ENCODE measurements around the gene OPN3. TPM values are rescaled to one million over a fixed set of nuclear protein-coding genes. Genes with fewer than 3 reads are reported as not detected.

Gene OPN3
- total and polyA plus RNA-seq, 4 donors = 10.2 to 18.5 (median 15.1) TPM

DNA sequence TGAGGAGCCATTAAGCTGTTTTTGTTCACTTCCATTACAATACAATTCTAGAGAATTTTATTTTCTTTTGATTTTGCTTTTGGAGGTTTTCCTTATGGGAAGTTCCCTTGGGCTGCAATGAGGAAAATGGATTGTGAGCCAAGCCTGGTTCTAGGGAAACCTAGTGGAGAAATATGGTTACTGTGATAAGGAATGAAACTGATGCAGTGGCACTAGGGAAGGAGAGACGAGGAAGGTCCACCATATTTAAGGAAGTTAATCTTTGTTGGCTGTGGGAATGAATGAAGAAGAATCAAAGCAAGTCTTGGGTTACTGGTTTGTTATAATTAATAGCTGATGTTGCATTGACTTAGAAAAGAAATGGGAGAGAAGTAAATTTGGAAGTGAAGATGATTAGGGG lies 28.4 kb downstream of the OPN3 start:
- Histone ChIP-seq H3K27ac (ENCODE audit: low read depth in 1 of 2, low read length in 1 of 2) (no peak overlapping the region), H3K9me3 (ENCODE audit: control insufficient read depth in 4 of 4, insufficient read depth in 3 of 4, low read length in 3 of 4) (no peaks in the 10 kb centered on the region), H3K27me3 (ENCODE audit: control insufficient read depth in 3 of 3, insufficient read depth in 3 of 3, low read length in 2 of 3) (no peaks in the 10 kb centered on the region), H3K4me3 (no peak overlapping the region), H3K4me1 (ENCODE audit: control insufficient read depth in 5 of 5, insufficient read depth in 5 of 5, low read length in 5 of 5) (peaks cover 0 to 39% (median 2%) of the 10 kb centered on the region in 5 donors), H3K9ac (ENCODE audit: insufficient read depth in 1 of 2, low read length in 2 of 2) (no peak overlapping the region), H3K36me3 (ENCODE audit: control insufficient read depth in 4 of 4, insufficient read depth in 4 of 4, low read length in 4 of 4) (no peaks in the 10 kb centered on the region)
- 59 to 76% methylated on average over 1 of the region's 1 CpG for WGBS, 2 donors
- TF ChIP-seq, protein P1, sequence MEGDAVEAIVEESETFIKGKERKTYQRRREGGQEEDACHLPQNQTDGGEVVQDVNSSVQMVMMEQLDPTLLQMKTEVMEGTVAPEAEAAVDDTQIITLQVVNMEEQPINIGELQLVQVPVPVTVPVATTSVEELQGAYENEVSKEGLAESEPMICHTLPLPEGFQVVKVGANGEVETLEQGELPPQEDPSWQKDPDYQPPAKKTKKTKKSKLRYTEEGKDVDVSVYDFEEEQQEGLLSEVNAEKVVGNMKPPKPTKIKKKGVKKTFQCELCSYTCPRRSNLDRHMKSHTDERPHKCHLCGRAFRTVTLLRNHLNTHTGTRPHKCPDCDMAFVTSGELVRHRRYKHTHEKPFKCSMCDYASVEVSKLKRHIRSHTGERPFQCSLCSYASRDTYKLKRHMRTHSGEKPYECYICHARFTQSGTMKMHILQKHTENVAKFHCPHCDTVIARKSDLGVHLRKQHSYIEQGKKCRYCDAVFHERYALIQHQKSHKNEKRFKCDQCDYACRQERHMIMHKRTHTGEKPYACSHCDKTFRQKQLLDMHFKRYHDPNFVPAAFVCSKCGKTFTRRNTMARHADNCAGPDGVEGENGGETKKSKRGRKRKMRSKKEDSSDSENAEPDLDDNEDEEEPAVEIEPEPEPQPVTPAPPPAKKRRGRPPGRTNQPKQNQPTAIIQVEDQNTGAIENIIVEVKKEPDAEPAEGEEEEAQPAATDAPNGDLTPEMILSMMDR (IDR thresholded peaks at IDR 0.05; ENCODE audit: control extremely low read depth, extremely low read depth) = no peak
- ATAC-seq (ENCODE audit: insufficient read depth, low FRiP score) (no peak), DNase-seq (no peak)

DNA sequence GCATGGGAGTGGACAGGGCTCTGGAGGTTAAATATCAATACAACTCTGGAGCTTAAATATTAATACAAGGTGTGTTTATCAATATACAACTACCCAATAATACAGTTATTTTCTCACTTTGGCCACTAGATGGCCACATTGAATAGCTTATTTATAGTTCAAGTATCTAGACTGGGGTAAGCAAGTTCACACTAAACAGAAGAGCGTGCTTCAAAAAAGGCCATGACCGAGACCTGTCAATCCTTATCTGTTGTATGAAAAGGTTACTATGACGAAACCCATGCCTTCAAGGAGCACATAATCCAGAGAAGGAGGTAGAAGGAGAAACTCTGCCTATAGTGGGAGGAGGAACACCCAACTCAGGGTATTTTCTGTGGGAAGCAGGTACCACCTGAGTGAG lies 29.1 kb downstream of the OPN3 start:
- H3K4me3 ChIP-seq = no peak overlapping the region
- no peak overlapping the region for H3K27ac ChIP-seq (ENCODE audit: low read depth in 1 of 2, low read length in 1 of 2)
- H3K4me1 ChIP-seq (ENCODE audit: control insufficient read depth in 5 of 5, insufficient read depth in 5 of 5, low read length in 5 of 5) = peaks cover 0 to 39% (median 2%) of the 10 kb centered on the region in 5 donors
- TF ChIP-seq, protein P1 (IDR thresholded peaks at IDR 0.05; ENCODE audit: control extremely low read depth, extremely low read depth) = peak; percentile 61
- DNase-seq (peak in 2 of 3 donors; percentile 77 to 79), ATAC-seq (ENCODE audit: insufficient read depth, low FRiP score) (peak; percentile 81)
- H3K9me3 ChIP-seq (ENCODE audit: control insufficient read depth in 4 of 4, insufficient read depth in 3 of 4, low read length in 3 of 4) = no peaks in the 10 kb centered on the region
- no peaks in the 10 kb centered on the region for H3K36me3 ChIP-seq (ENCODE audit: control insufficient read depth in 4 of 4, insufficient read depth in 4 of 4, low read length in 4 of 4)
- WGBS, 2 donors = 10 to 39% methylated on average over 3 of the region's 3 CpGs
- no peak overlapping the region for H3K9ac ChIP-seq (ENCODE audit: insufficient read depth in 1 of 2, low read length in 2 of 2)
- H3K27me3 ChIP-seq (ENCODE audit: control insufficient read depth in 3 of 3, insufficient read depth in 3 of 3, low read length in 2 of 3) = no peaks in the 10 kb centered on the region

DNA sequence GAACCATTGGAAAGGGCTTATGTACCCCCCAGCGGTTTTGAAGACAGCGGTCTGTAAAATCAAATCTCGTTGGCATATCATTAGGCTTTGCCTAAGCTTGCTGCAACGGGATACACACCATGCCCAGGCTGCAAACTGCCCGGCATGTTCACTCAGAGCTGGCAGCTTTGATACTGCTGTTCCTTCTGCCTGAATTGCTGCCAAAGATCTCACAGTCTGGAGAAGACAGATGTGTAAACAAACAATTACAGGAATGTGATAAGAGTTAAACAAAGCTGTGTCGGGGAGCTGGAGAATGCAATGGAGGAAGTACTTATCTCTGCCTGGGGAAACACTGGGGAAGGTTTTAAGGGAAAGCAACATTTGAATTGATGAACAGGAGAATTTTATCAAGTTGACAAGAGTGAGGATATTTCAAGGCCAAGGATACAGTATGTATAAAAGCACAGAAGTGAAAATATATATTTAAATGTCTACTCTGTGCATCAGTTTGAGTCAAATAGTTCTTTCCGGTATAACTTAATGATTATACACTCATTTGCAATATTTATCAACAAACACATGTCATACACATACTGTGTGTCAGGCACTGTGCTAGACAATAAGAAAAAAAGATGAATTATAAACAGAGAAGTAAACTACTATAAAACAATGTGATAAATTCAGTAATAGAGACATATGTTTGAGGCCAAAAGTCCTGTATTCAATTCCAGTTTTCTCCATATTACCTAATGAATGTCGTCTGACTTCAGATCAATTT lies 29.9 kb downstream of the OPN3 start:
- Histone ChIP-seq H3K27me3 (ENCODE audit: control insufficient read depth in 3 of 3, insufficient read depth in 3 of 3, low read length in 2 of 3) (no peaks in the 10 kb centered on the region), H3K4me3 (no peak overlapping the region), H3K9ac (ENCODE audit: insufficient read depth in 1 of 2, low read length in 2 of 2) (no peak overlapping the region), H3K9me3 (ENCODE audit: control insufficient read depth in 4 of 4, insufficient read depth in 3 of 4, low read length in 3 of 4) (no peaks in the 10 kb centered on the region), H3K27ac (ENCODE audit: low read depth in 1 of 2, low read length in 1 of 2) (no peak overlapping the region), H3K36me3 (ENCODE audit: control insufficient read depth in 4 of 4, insufficient read depth in 4 of 4, low read length in 4 of 4) (no peaks in the 10 kb centered on the region), H3K4me1 (ENCODE audit: control insufficient read depth in 5 of 5, insufficient read depth in 5 of 5, low read length in 5 of 5) (peaks cover 0 to 39% (median 2%) of the 10 kb centered on the region in 5 donors)
- TF ChIP-seq, protein P1 (IDR thresholded peaks at IDR 0.05; ENCODE audit: control extremely low read depth, extremely low read depth) = no peak
- WGBS, 2 donors = 36 to 69% methylated on average over 8 of the region's 8 CpGs
- DNase-seq (peak; percentile 83 to 97 (median 94)), ATAC-seq (ENCODE audit: insufficient read depth, low FRiP score) (no peak)

Data from lung (tissue), 12 donors.